Neuron (in vitro differentiated cells): Measurements from ENCODE around the gene BTBD19.
"Not testable (repeated sequence)": the region's sequence is repeated elsewhere in the genome, so short reads cannot be mapped to it uniquely, and the experiment has no call there.

Source experiments
- H2AFZ ChIP-seq: one replicate; pipeline ENCODE4 v1.6.1; 2013; ENCODE audit warnings: low read depth, mild to moderate bottlenecking, inconsistent platforms, low read length, moderate library complexity
- H3K27me3 ChIP-seq: one replicate; pipeline ENCODE4 v1.6.1; 2013; ENCODE audit warnings: low read length; ENCODE audit not compliant: insufficient read depth
- H3K36me3 ChIP-seq: one replicate; pipeline ENCODE4 v1.6.1; 2013; ENCODE audit warnings: low read length; ENCODE audit not compliant: insufficient read depth
- H3K4me1 ChIP-seq: one replicate; pipeline ENCODE4 v1.6.1; 2013; ENCODE audit warnings: low read length; ENCODE audit not compliant: insufficient read depth
- H3K4me3 ChIP-seq: 2 replicates; pipeline ENCODE4 v1.5.1; 2013; ENCODE audit warnings: mild to moderate bottlenecking, low read length, moderate library complexity
- H3K9me3 ChIP-seq: one replicate; pipeline ENCODE4 v1.6.1; 2013; ENCODE audit warnings: low read length

Gene BTBD19

GRCh38 chr1:44821240-44821715 is 13.0 kb downstream of the BTBD19 start:
- Histone ChIP-seq H3K27me3 (no peaks in the 10 kb centered on the region), H3K4me1 (no peaks in the 10 kb centered on the region), H3K4me3 (no peak overlapping the region), H3K9me3 (peaks cover 8% of the 10 kb centered on the region), H3K36me3 (peaks cover 1% of the 10 kb centered on the region), H2AFZ (no peak overlapping the region)

DNA sequence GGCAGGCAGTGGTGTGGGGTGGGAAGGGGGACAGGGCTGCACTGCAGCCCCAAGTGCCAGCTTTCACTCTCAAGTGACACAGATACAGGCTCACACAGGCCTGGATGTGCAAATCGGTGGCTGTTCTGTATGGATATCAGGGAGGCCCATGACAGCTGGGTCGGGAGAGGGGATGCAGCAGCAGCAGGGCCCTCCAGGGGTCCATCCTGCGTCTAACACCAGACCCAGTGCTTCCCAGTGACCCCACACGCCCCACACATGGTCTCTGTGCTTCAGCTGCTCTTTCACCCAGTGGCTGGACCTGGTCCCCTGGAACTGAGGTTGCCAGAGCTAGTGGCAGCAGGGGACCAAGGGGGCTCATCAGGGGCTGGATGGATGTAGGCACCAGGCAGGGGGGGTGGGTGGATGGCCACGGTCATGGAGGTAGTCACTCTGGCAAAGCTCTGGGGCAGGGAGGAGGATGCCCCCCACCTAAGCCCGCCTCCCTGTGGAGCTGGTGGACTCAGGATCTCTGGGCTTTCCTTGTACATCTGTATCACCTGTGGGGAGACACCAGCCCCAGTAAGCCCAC is 13.9 kb downstream of the BTBD19 start:
- H2AFZ ChIP-seq, result no peak overlapping the region
- H3K4me1 ChIP-seq, result no peaks in the 10 kb centered on the region
- no peaks in the 10 kb centered on the region for H3K27me3 ChIP-seq
- peaks cover 9% of the 10 kb centered on the region for H3K36me3 ChIP-seq
- H3K4me3 ChIP-seq, result no peak overlapping the region
- peaks cover 8% of the 10 kb centered on the region for H3K9me3 ChIP-seq

DNA sequence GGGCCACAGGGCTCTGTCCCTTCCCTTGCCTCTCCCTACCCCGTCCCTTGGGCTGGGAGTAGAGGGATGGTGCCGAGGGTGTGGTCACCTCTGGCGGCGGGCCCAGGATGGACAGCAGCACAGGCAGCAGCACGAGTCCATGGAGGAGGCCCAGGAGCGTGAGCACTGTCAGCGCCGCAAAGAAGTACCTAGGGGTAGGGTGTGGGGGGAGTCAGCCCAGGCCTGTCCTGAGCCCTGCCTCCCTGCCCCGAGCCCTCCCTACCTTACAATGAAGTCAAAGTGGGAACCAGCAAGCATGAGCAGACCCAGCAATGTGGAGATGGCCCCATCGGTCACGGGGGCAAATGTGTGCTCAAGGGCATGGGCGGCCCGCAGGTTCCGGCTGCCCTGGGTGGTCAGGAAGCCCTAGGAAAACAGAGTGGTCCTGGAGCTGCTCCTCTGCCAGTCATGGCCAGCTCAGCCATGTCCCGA is 14.7 kb downstream of the BTBD19 start:
- peaks cover 14% of the 10 kb centered on the region for H3K36me3 ChIP-seq
- no peak overlapping the region for H3K4me3 ChIP-seq
- no peaks in the 10 kb centered on the region for H3K27me3 ChIP-seq
- no peaks in the 10 kb centered on the region for H3K4me1 ChIP-seq
- H3K9me3 ChIP-seq, result peaks cover 8% of the 10 kb centered on the region
- no peak overlapping the region for H2AFZ ChIP-seq

GRCh38 chr1:44824392-44824791 is 16.1 kb downstream of the BTBD19 start:
- H2AFZ ChIP-seq, H3K4me1 ChIP-seq, H3K27me3 ChIP-seq, H3K9me3 ChIP-seq, H3K4me3 ChIP-seq: not testable (repeated sequence)
- H3K36me3 ChIP-seq, result peaks cover 17% of the 10 kb centered on the region

GRCh38 chr1:44826375-44827196 is 18.3 kb downstream of the BTBD19 start:
- H3K4me1 ChIP-seq, result no peaks in the 10 kb centered on the region
- H3K9me3 ChIP-seq, result peaks cover 2% of the 10 kb centered on the region
- H3K27me3 ChIP-seq, result no peaks in the 10 kb centered on the region
- H3K4me3 ChIP-seq, result no peak overlapping the region
- no peak overlapping the region for H2AFZ ChIP-seq
- peaks cover 17% of the 10 kb centered on the region for H3K36me3 ChIP-seq

- H3K27me3 ChIP-seq, result no peaks in the 10 kb centered on the region
- H3K4me1 ChIP-seq, result no peaks in the 10 kb centered on the region
- H3K9me3 ChIP-seq, result peaks cover 2% of the 10 kb centered on the region
- H2AFZ ChIP-seq, result no peak overlapping the region
- H3K4me3 ChIP-seq, result no peak overlapping the region
- peaks cover 17% of the 10 kb centered on the region for H3K36me3 ChIP-seq
Observed at GRCh38 chr1:44827197-44828002, 19.1 kb downstream of the BTBD19 start.

DNA sequence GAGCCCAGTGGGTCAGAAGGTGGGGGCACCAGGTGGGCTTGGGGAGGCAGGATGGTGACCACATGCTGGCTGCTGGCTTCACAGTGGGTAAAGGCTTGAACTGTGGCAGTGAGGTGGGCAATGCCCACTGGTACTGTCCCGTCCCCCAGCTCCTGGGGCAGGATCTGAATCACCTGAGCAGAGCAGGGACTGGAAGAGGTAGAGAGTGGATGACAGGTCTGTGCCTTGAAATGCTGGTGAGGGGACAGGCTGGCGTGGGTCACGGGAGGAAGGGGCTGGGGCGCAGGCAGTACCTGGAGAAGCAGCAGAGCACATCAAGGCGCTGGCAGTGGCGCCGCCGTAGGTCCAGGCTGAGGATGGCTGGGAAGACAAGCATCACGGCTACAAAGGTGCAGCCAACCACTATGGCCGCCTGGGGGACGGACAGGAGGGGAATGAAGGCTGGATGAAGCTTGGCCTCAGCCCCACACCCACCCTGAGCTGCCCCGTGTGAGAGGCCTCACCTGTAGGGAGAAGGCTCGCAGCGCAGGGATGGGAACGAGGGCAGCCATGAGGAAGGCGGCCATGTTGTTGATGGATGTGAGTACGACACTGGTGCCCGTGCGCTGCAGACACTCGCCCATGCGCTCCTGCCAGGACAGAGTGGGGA is 19.8 kb downstream of the BTBD19 start:
- peaks cover 2% of the 10 kb centered on the region for H3K9me3 ChIP-seq
- no peak overlapping the region for H2AFZ ChIP-seq
- H3K36me3 ChIP-seq, result peaks cover 17% of the 10 kb centered on the region
- no peak overlapping the region for H3K4me3 ChIP-seq
- H3K27me3 ChIP-seq, result no peaks in the 10 kb centered on the region
- H3K4me1 ChIP-seq, result no peaks in the 10 kb centered on the region

- Histone ChIP-seq H3K4me3 (no peak overlapping the region), H3K27me3 (no peaks in the 10 kb centered on the region), H2AFZ (no peak overlapping the region), H3K9me3 (peaks cover 2% of the 10 kb centered on the region), H3K4me1 (no peaks in the 10 kb centered on the region), H3K36me3 (peaks cover 17% of the 10 kb centered on the region)
Observed at GRCh38 chr1:44828841-44829440, 20.6 kb downstream of the BTBD19 start.

GRCh38 chr1:44829506-44830384 is 21.4 kb downstream of the BTBD19 start:
- H3K4me3 ChIP-seq, result no peak overlapping the region
- H3K4me1 ChIP-seq, result no peaks in the 10 kb centered on the region
- peaks cover 2% of the 10 kb centered on the region for H3K9me3 ChIP-seq
- H3K36me3 ChIP-seq, result peaks cover 17% of the 10 kb centered on the region
- H2AFZ ChIP-seq, result no peak overlapping the region
- no peaks in the 10 kb centered on the region for H3K27me3 ChIP-seq

DNA sequence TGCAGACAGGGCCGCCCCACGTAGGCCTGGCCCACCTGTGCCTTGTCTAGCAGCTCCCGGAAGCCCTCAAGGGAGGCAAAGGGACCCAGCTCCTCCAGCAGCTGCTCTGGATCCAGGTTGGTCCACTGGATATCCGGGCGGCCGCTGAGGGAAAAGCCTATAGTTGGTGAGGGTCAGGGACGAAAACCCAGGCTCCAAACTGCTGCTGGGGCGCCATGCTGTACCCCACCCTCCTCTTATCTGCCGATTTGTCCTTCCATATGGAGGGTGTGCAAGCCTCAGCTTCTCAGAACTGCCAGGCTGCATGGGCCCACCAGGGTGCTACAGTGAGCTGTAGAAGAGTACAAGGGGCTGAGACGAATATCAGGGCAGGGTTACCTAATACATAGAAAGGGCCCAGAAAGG is 22.6 kb downstream of the BTBD19 start:
- Histone ChIP-seq H3K9me3 (peaks cover 2% of the 10 kb centered on the region), H3K4me1 (no peaks in the 10 kb centered on the region), H3K4me3 (no peak overlapping the region), H2AFZ (no peak overlapping the region), H3K36me3 (peaks cover 17% of the 10 kb centered on the region), H3K27me3 (no peaks in the 10 kb centered on the region)

DNA sequence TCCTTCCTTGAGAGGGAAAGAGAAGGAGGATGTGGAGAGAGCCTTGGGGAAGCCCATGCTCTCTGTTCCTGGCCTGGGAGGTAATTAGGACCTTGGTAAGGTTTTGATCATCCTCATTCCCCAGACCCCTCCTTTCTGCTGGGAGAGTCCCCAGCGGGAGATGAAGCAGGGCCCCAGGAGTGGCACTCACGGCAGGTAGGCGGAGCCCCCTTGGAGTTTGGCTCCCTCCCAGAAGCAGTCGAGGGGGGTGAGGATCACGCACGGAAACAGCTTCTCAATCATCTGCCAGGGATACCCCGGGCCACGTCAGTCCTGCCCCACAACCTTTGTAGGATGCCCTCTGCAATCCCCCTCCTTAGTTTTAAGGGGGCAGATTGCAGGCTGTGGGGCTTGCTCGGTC is 23.2 kb downstream of the BTBD19 start:
- peaks cover 14% of the 10 kb centered on the region for H3K36me3 ChIP-seq
- peaks cover 2% of the 10 kb centered on the region for H3K9me3 ChIP-seq
- no peak overlapping the region for H3K4me3 ChIP-seq
- H2AFZ ChIP-seq, result no peak overlapping the region
- H3K4me1 ChIP-seq, result no peaks in the 10 kb centered on the region
- H3K27me3 ChIP-seq, result no peaks in the 10 kb centered on the region
